H1 (cell line): ENCODE results near the gene ERFE. TPM values are rescaled to one million over a fixed set of nuclear protein-coding genes. Genes with fewer than 3 reads are reported as not detected.

Source experiments
- CHD2 ChIP-seq: IDR thresholded peaks from 2 replicates; pipeline ENCODE4 v1.6.1; 2012; ENCODE audit warnings: low read length, improper control_type of control experiment
- CTBP2 ChIP-seq: IDR thresholded peaks from 2 replicates; pipeline ENCODE4 v1.7.0; 2011; ENCODE audit warnings: borderline replicate concordance, mild to moderate bottlenecking, moderate library complexity, mixed read lengths, low read length; ENCODE audit not compliant: insufficient read depth, insufficient read length
- RXRA ChIP-seq: IDR thresholded peaks from 2 replicates; pipeline ENCODE4 v1.6.1; 2011; ENCODE audit warnings: low read depth, mild to moderate bottlenecking, low read length, moderate library complexity; ENCODE audit not compliant: insufficient read depth
- TBP ChIP-seq: IDR thresholded peaks from 2 replicates; pipeline ENCODE4 v1.6.1; 2011; ENCODE audit warnings: low read depth, low read length, improper control_type of control experiment
- TEAD4 ChIP-seq: IDR thresholded peaks from 2 replicates; pipeline ENCODE4 v1.6.1; 2012; ENCODE audit warnings: low read depth, low read length, inconsistent platforms, mixed read lengths
- YY1 ChIP-seq: IDR thresholded peaks from 2 replicates; pipeline ENCODE4 v1.6.1; 2011; ENCODE audit warnings: low read depth, mild to moderate bottlenecking, low read length
- ZNF274 ChIP-seq: IDR thresholded peaks from 2 replicates; pipeline ENCODE4 v1.7.0; 2012; ENCODE audit warnings: low read length, borderline replicate concordance; ENCODE audit errors: extremely low read depth
- polyA plus RNA-seq, 7 experiments: library from polyadenylated mRNA; depleted of rRNA in 3 of 7; stranded (reverse) in 5 of 7; unstranded in 2 of 7; fragments of >200 nt in 5 of 7; fragments of 200-250 nt in 2 of 7; gene quantifications; 1 replicate in 5 of 7; 2 replicates in 1 of 7; 4 replicates in 1 of 7; pipeline versions ENCODE4 v1.2.1 to v1.2.3, GENCODE V29; 2011 to 2013; ENCODE audit warnings: missing spikeins in 2 of 7, mixed read lengths in 2 of 7
- total RNA-seq: library from RNA; stranded (reverse); fragmentation: NEBNext Ultra II Directional; extraction: Animal tissue kit (Norgen Biotek cat#: 25700); gene quantifications from 2 replicates; pipeline ENCODE4 v1.2.1, GENCODE V29; 2021
- TF ChIP-seq, protein P1 (sequence below): IDR thresholded peaks from 2 replicates; pipeline ENCODE4 v1.6.1; 2011; ENCODE audit warnings: low read length, improper control_type of control experiment

ERFE gene
- total and polyA plus RNA-seq, 2 of the 8 experiments (the other 6 are each of a cell fraction or from before 2014, with no cell fraction given) = 2.5 to 3.6 TPM

DNA sequence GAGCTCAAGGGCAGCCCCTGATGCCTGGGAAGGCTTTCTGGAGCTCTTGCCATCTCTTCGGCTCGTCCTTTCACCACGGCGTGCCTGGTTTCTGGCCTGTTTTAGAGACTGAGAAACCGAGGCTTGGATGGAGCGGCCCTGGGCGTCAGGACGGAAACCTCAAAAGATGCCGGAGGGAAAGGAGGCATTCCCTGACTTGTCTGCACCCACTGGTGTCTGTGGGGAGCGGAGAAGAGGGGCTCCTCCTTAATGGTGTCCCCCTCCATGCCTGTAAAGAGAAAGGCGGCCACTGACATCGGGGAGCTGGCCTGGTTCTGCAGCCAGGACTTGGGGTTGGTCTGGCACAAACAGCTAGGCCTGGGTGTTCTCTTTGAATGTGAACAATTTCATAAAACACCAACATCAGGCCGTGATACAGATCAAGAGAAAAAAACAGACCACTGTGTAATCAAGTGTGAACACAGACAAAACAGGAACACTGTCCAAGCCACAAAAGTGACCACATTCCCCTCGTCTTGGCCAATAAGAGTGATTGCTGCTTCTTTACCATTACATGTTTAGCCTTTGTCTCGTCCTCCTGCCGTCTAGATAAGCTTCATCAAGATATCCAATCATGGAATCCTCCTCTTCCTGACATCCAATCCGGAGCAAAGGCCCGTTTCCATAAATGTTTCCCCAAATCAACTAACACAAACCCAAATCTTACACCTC lies 45.4 kb downstream of the ERFE start (continued):
- no peak for TF ChIP-seq CTBP2
- TF ChIP-seq ZNF274 = no peak
- TF ChIP-seq TBP = no peak
- no peak for TF ChIP-seq RXRA
- no peak for TF ChIP-seq CHD2
- no peak for TF ChIP-seq YY1
- TF ChIP-seq, protein P1, sequence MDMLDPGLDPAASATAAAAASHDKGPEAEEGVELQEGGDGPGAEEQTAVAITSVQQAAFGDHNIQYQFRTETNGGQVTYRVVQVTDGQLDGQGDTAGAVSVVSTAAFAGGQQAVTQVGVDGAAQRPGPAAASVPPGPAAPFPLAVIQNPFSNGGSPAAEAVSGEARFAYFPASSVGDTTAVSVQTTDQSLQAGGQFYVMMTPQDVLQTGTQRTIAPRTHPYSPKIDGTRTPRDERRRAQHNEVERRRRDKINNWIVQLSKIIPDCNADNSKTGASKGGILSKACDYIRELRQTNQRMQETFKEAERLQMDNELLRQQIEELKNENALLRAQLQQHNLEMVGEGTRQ = no peak
- TF ChIP-seq TEAD4 = no peak
